Neural cell (in vitro differentiated cells): ENCODE results near the gene TMEM220.

Source experiments
- POLR2AphosphoS5 ChIP-seq: IDR thresholded peaks from 2 replicates; pipeline ENCODE4 v1.6.1; 2012
- TAF1 ChIP-seq: IDR thresholded peaks from 2 replicates; pipeline ENCODE4 v1.6.1; 2012; ENCODE audit warnings: low read depth
- TF ChIP-seq, protein P1 (sequence below): fragments of 450-650 bp; IDR thresholded peaks from 2 replicates; pipeline ENCODE4 v1.5.1; 2014; ENCODE audit warnings: antibody characterized with exemption, mild to moderate bottlenecking, moderate library complexity; ENCODE audit not compliant: poor library complexity, severe bottlenecking

DNA sequence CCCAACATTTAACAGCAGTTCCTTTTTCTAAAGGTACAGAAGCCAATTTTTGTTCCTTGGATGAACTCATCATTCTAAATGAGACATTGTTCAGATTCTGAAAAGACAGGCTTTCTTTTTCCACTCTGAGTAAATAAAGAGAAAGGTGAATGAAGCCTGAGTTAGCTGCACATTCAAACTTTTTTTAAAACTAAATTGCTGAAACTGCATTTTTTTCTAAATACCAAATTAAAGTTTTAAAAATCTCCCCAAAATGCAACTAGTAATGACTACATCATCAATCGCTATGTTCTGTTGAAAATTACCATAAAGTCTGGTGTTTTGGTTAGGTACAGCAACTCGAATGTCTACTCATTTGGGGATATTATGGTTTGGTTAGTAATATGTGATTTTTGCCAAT, 42.3 kb downstream of the TMEM220 start:
- TF ChIP-seq TAF1, result no peak
- TF ChIP-seq, protein P1, sequence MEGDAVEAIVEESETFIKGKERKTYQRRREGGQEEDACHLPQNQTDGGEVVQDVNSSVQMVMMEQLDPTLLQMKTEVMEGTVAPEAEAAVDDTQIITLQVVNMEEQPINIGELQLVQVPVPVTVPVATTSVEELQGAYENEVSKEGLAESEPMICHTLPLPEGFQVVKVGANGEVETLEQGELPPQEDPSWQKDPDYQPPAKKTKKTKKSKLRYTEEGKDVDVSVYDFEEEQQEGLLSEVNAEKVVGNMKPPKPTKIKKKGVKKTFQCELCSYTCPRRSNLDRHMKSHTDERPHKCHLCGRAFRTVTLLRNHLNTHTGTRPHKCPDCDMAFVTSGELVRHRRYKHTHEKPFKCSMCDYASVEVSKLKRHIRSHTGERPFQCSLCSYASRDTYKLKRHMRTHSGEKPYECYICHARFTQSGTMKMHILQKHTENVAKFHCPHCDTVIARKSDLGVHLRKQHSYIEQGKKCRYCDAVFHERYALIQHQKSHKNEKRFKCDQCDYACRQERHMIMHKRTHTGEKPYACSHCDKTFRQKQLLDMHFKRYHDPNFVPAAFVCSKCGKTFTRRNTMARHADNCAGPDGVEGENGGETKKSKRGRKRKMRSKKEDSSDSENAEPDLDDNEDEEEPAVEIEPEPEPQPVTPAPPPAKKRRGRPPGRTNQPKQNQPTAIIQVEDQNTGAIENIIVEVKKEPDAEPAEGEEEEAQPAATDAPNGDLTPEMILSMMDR, result no peak
- TF ChIP-seq POLR2AphosphoS5, result no peak
